ENCODE measurements around the gene HABP4.
A peak's percentile ranks its signal among the peaks of the same experiment; 100 is the strongest.

- peak; percentile 85 for TF ChIP-seq CTCF (conservative IDR thresholded peaks at IDR 0.05)
- no peak for TF ChIP-seq ZFX (IDR thresholded peaks at IDR 0.05)
Measured at GRCh38 chr9:96441798-96442445, 8.0 kb upstream of the HABP4 start.

Data from C4-2B (cell line).